Adrenal gland (tissue), 5 donors: ENCODE data around the gene C5orf15.

Experiments
- CTCF ChIP-seq, 6 experiments: fragments of 450-650 bp in 4 of 6; fragments of 200-600 bp in 2 of 6; sonication (generic) in 1 of 6; IDR thresholded peaks; 1 replicate in 5 of 6; 2 replicates in 1 of 6; pipeline versions ENCODE4 v1.5.1 to v1.8.0; 2016 to 2021; ENCODE audit warnings: antibody characterized with exemption in 6 of 6, mild to moderate bottlenecking in 2 of 6, moderate library complexity in 1 of 6
- POLR2A ChIP-seq, 2 donors: fragments of 450-650 bp; IDR thresholded peaks; one replicate each; pipeline ENCODE4 v1.6.1; 2017; ENCODE audit warnings: antibody characterized with exemption in 2 of 2, mild to moderate bottlenecking in 2 of 2, moderate library complexity in 1 of 2
- donor health status: DM: no; HTN: no; CAD: no.

GRCh38 chr5:133996683-133997252, 28.3 kb upstream of the C5orf15 start:
- peak in 3 of 6 experiments; percentile 9 to 13 (median 11) for TF ChIP-seq CTCF (IDR thresholded peaks at IDR 0.05)
- TF ChIP-seq POLR2A (IDR thresholded peaks at IDR 0.05) = no peak
